Measurements from ENCODE around the gene CDK14. TPM values are rescaled to one million over a fixed set of nuclear protein-coding genes. Genes with fewer than 3 reads are reported as not detected.
"Not testable (repeated sequence)": the region's sequence is repeated elsewhere in the genome, so short reads cannot be mapped to it uniquely, and the experiment has no call there.

Gene CDK14
- polyA plus RNA-seq, 3 donors: 28.6 to 35.1 (median 33.7) TPM

GRCh38 chr7:91168871-91169829, 573.0 kb downstream of the CDK14 start:
- DNase-seq (ENCODE audit: extremely low read depth in 1 of 11, low read depth in 9 of 11, low spot score in 4 of 11): peak in 4 of 11 donors; percentile 26 to 45 (median 36)

GRCh38 chr7:91169830-91170191, 573.7 kb downstream of the CDK14 start:
- DNase-seq (ENCODE audit: extremely low read depth in 1 of 11, low read depth in 9 of 11, low spot score in 4 of 11): no peak

GRCh38 chr7:91173265-91173664, 577.1 kb downstream of the CDK14 start:
- DNase-seq (ENCODE audit: extremely low read depth in 1 of 11, low read depth in 9 of 11, low spot score in 4 of 11): not testable (repeated sequence)

GRCh38 chr7:91180746-91181145, 584.6 kb downstream of the CDK14 start:
- DNase-seq (ENCODE audit: extremely low read depth in 1 of 11, low read depth in 9 of 11, low spot score in 4 of 11): no peak

GRCh38 chr7:91181949-91182348, 585.8 kb downstream of the CDK14 start:
- no peak for DNase-seq (ENCODE audit: extremely low read depth in 1 of 11, low read depth in 9 of 11, low spot score in 4 of 11)

- peak in 5 of 11 donors; percentile 26 to 54 (median 51) for DNase-seq (ENCODE audit: extremely low read depth in 1 of 11, low read depth in 9 of 11, low spot score in 4 of 11)
These were observed 587.0 kb downstream of the CDK14 start for GRCh38 chr7:91182819-91183764.

GRCh38 chr7:91185771-91186170, 589.6 kb downstream of the CDK14 start:
- DNase-seq (ENCODE audit: extremely low read depth in 1 of 11, low read depth in 9 of 11, low spot score in 4 of 11): no peak

- no peak for DNase-seq (ENCODE audit: extremely low read depth in 1 of 11, low read depth in 9 of 11, low spot score in 4 of 11)
These were observed 590.9 kb downstream of the CDK14 start for GRCh38 chr7:91187061-91187460.

GRCh38 chr7:91191771-91192170, 595.6 kb downstream of the CDK14 start:
- no peak for DNase-seq (ENCODE audit: extremely low read depth in 1 of 11, low read depth in 9 of 11, low spot score in 4 of 11)

GRCh38 chr7:91193141-91193540, 597.0 kb downstream of the CDK14 start:
- no peak for DNase-seq (ENCODE audit: extremely low read depth in 1 of 11, low read depth in 9 of 11, low spot score in 4 of 11)

GRCh38 chr7:91194841-91195240, 598.7 kb downstream of the CDK14 start:
- DNase-seq (ENCODE audit: extremely low read depth in 1 of 11, low read depth in 9 of 11, low spot score in 4 of 11): no peak

GRCh38 chr7:91196058-91196457, 599.9 kb downstream of the CDK14 start:
- DNase-seq (ENCODE audit: extremely low read depth in 1 of 11, low read depth in 9 of 11, low spot score in 4 of 11): no peak

- no peak for DNase-seq (ENCODE audit: extremely low read depth in 1 of 11, low read depth in 9 of 11, low spot score in 4 of 11)
These were observed 602.2 kb downstream of the CDK14 start for GRCh38 chr7:91198371-91198770.

- DNase-seq (ENCODE audit: extremely low read depth in 1 of 11, low read depth in 9 of 11, low spot score in 4 of 11): no peak
These were observed 603.5 kb downstream of the CDK14 start for GRCh38 chr7:91199601-91200000.

- DNase-seq (ENCODE audit: extremely low read depth in 1 of 11, low read depth in 9 of 11, low spot score in 4 of 11): no peak
These were observed 605.5 kb downstream of the CDK14 start for GRCh38 chr7:91201442-91202113.

- no peak for DNase-seq (ENCODE audit: extremely low read depth in 1 of 11, low read depth in 9 of 11, low spot score in 4 of 11)
These were observed 610.3 kb downstream of the CDK14 start for GRCh38 chr7:91206361-91206960.

- DNase-seq (ENCODE audit: extremely low read depth in 1 of 11, low read depth in 9 of 11, low spot score in 4 of 11): no peak
These were observed 616.5 kb downstream of the CDK14 start for GRCh38 chr7:91212582-91212981.

- no peak for DNase-seq (ENCODE audit: extremely low read depth in 1 of 11, low read depth in 9 of 11, low spot score in 4 of 11)
These were observed 630.3 kb downstream of the CDK14 start for GRCh38 chr7:91226411-91226810.

GRCh38 chr7:91228327-91228726, 632.2 kb downstream of the CDK14 start:
- no peak for DNase-seq (ENCODE audit: extremely low read depth in 1 of 11, low read depth in 9 of 11, low spot score in 4 of 11)
